GM18520 (cell line): ENCODE results near the gene CILP.

Experiments used
- ATAC-seq: cut with Tn5 transposase; IDR thresholded peaks from one replicate; pipeline ENCODE4 v1.9.1; 2021; ENCODE audit not compliant: unreplicated experiment

Gene CILP

GRCh38 chr15:65222891-65223290, 11.6 kb upstream of the CILP start:
- ATAC-seq = no peak

- no peak for ATAC-seq
These were observed 10.4 kb upstream of the CILP start for GRCh38 chr15:65221697-65222096.

- ATAC-seq = no peak
These were observed 7.9 kb upstream of the CILP start for GRCh38 chr15:65219137-65219536.

GRCh38 chr15:65217526-65218482, 6.5 kb upstream of the CILP start:
- ATAC-seq = no peak

GRCh38 chr15:65215496-65215895, 4.2 kb upstream of the CILP start:
- ATAC-seq = no peak

GRCh38 chr15:65214010-65214409, 2.7 kb upstream of the CILP start:
- no peak for ATAC-seq

GRCh38 chr15:65213241-65213640, 2.0 kb upstream of the CILP start:
- ATAC-seq = no peak

- no peak for ATAC-seq
These were observed 824 bp upstream of the CILP start for GRCh38 chr15:65212097-65212496.

- ATAC-seq = no peak
These were observed 259 bp upstream of the CILP start for GRCh38 chr15:65211482-65211982.

- no peak for ATAC-seq
These were observed 1.3 kb downstream of the CILP start for GRCh38 chr15:65209701-65210643.

- ATAC-seq = no peak
These were observed 2.6 kb downstream of the CILP start for GRCh38 chr15:65208647-65209046.

- ATAC-seq = no peak
These were observed 3.9 kb downstream of the CILP start for GRCh38 chr15:65207280-65207840.

GRCh38 chr15:65206750-65207149, 4.5 kb downstream of the CILP start:
- ATAC-seq = no peak

- ATAC-seq = no peak
These were observed 6.2 kb downstream of the CILP start for GRCh38 chr15:65204931-65205660.

GRCh38 chr15:65204236-65204930, 6.9 kb downstream of the CILP start:
- no peak for ATAC-seq

- ATAC-seq = no peak
These were observed 9.4 kb downstream of the CILP start for GRCh38 chr15:65201918-65202317.

- no peak for ATAC-seq
These were observed 12.7 kb downstream of the CILP start for GRCh38 chr15:65198571-65198970.

- ATAC-seq = no peak
These were observed 14.0 kb downstream of the CILP start for GRCh38 chr15:65197337-65197645.

- ATAC-seq = no peak
These were observed 14.5 kb downstream of the CILP start for GRCh38 chr15:65196637-65197336.

- no peak for ATAC-seq
These were observed 15.7 kb downstream of the CILP start for GRCh38 chr15:65195548-65195923.
